Hepatocyte (in vitro differentiated cells): Measurements from ENCODE around the gene STARD7. TPM values are rescaled to one million over a fixed set of nuclear protein-coding genes. Genes with fewer than 3 reads are reported as not detected.

Source experiments
- DNase-seq: peaks from one replicate; pipeline ENCODE4 v3.0.0-alpha.2; 2016; ENCODE audit warnings: low spot score
- H2AFZ ChIP-seq: fragments of 200-600 bp; sonication (generic); 2 replicates; pipeline ENCODE4 v1.6.0; 2016; ENCODE audit warnings: antibody characterized with exemption, mild to moderate bottlenecking
- H3K27ac ChIP-seq: fragments of 200-600 bp; sonication (generic); 2 replicates; pipeline ENCODE4 v1.5.1; 2016; ENCODE audit warnings: mild to moderate bottlenecking
- H3K27me3 ChIP-seq: fragments of 200-600 bp; sonication (generic); 2 replicates; pipeline ENCODE4 v1.6.1; 2016
- H3K36me3 ChIP-seq: fragments of 200-600 bp; sonication (generic); replicated peaks from 2 replicates; pipeline ENCODE4 v1.5.1; 2016; ENCODE audit warnings: low read depth; ENCODE audit not compliant: insufficient read depth
- H3K4me1 ChIP-seq: fragments of 200-600 bp; sonication (generic); 2 replicates; pipeline ENCODE4 v1.5.1; 2016; ENCODE audit warnings: mild to moderate bottlenecking, moderate library complexity; ENCODE audit not compliant: insufficient read depth
- H3K4me2 ChIP-seq: fragments of 200-600 bp; sonication (generic); 2 replicates; pipeline ENCODE4 v1.6.0; 2016
- H3K4me3 ChIP-seq: fragments of 200-600 bp; sonication (generic); 2 replicates; pipeline ENCODE4 v1.5.1; 2016; ENCODE audit warnings: mild to moderate bottlenecking
- H3K79me2 ChIP-seq: fragments of 200-600 bp; sonication (generic); 2 replicates; pipeline ENCODE4 v1.6.0; 2017; ENCODE audit warnings: mild to moderate bottlenecking
- H3K9me2 ChIP-seq: fragments of 200-600 bp; sonication (generic); replicated peaks from 2 replicates; pipeline ENCODE4 v1.6.0; 2017; ENCODE audit warnings: mild to moderate bottlenecking; ENCODE audit not compliant: insufficient read depth
- H3K9me3 ChIP-seq: fragments of 200-600 bp; sonication (generic); 2 replicates; pipeline ENCODE4 v1.5.1; 2016; ENCODE audit warnings: low read depth, mild to moderate bottlenecking
- H4K20me1 ChIP-seq: fragments of 200-600 bp; sonication (generic); 2 replicates; pipeline ENCODE4 v1.6.0; 2016; ENCODE audit warnings: mild to moderate bottlenecking; ENCODE audit not compliant: insufficient read depth, poor library complexity, severe bottlenecking
- EZH2 ChIP-seq: fragments of 200-600 bp; sonication (generic); IDR thresholded peaks from 2 replicates; pipeline ENCODE4 v1.6.1; 2016; ENCODE audit warnings: antibody characterized with exemption, mild to moderate bottlenecking, borderline replicate concordance
- EZH2phosphoT487 ChIP-seq: fragments of 200-600 bp; sonication (generic); IDR thresholded peaks from one replicate; pipeline ENCODE4 v1.6.1; 2018; ENCODE audit warnings: antibody characterized with exemption, mild to moderate bottlenecking, low read depth, moderate library complexity; ENCODE audit not compliant: unreplicated experiment, severe bottlenecking
- WGBS: methylation state at CpG from one replicate; pipeline ENCODE4 v1.1.6; 2016; ENCODE audit warnings: low lambda C conversion rate; ENCODE audit errors: missing lambda C conversion rate; 5-methylcytosine and 5-hydroxymethylcytosine counted together
- polyA plus RNA-seq: library from polyadenylated mRNA; unstranded; fragments of >200 nt; fragmentation: Nextera tagmentation; extraction: Ambion mirVana; gene quantifications from 2 replicates; pipeline ENCODE4 v1.2.1, GENCODE V29; 2016
- total RNA-seq: library from RNA; depleted of rRNA; stranded (reverse); fragments of >200 nt; gene quantifications from 2 replicates; pipeline ENCODE4 v1.2.3, GENCODE V29; 2014
- TF ChIP-seq, protein P1 (sequence below): fragments of 200-600 bp; sonication (generic); IDR thresholded peaks from 2 replicates; pipeline ENCODE4 v1.5.1; 2016; ENCODE audit warnings: antibody characterized with exemption, mild to moderate bottlenecking; ENCODE audit not compliant: poor library complexity

STARD7 gene
- total and polyA plus RNA-seq, 2 experiments from 2014 or later, result 101 to 138 TPM

DNA sequence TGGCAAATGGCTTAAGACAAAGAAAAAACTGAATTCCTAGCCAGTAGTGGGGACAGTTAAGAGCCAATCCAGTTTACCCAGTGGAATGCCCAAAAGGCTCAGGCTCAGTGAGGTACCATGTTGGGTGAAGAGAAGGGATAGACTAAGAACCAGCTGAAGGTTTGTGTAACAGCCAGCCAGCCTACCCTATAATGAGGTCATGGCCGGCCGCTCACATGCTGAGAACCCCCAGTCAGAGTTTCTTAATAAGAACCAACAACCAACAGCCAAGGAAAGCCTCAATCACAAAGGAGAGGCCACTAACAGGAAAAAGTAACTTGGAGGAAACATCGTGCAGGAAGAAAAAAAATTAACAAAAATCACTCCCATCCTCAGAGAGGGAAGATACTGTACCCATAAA, 38.0 kb downstream of the STARD7 start:
- no peaks in the 10 kb centered on the region for H3K9me2 ChIP-seq
- no peaks in the 10 kb centered on the region for H3K79me2 ChIP-seq
- H3K4me2 ChIP-seq, result no peak overlapping the region
- no peaks in the 10 kb centered on the region for H4K20me1 ChIP-seq
- H3K4me3 ChIP-seq, result no peak overlapping the region
- H3K4me1 ChIP-seq, result no peaks in the 10 kb centered on the region
- no peaks in the 10 kb centered on the region for H3K9me3 ChIP-seq
- H3K27me3 ChIP-seq, result no peaks in the 10 kb centered on the region
- no peak for DNase-seq
- no peak for TF ChIP-seq EZH2
- TF ChIP-seq, protein P1, sequence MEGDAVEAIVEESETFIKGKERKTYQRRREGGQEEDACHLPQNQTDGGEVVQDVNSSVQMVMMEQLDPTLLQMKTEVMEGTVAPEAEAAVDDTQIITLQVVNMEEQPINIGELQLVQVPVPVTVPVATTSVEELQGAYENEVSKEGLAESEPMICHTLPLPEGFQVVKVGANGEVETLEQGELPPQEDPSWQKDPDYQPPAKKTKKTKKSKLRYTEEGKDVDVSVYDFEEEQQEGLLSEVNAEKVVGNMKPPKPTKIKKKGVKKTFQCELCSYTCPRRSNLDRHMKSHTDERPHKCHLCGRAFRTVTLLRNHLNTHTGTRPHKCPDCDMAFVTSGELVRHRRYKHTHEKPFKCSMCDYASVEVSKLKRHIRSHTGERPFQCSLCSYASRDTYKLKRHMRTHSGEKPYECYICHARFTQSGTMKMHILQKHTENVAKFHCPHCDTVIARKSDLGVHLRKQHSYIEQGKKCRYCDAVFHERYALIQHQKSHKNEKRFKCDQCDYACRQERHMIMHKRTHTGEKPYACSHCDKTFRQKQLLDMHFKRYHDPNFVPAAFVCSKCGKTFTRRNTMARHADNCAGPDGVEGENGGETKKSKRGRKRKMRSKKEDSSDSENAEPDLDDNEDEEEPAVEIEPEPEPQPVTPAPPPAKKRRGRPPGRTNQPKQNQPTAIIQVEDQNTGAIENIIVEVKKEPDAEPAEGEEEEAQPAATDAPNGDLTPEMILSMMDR, result no peak
- TF ChIP-seq EZH2phosphoT487, result no peak
- no peak overlapping the region for H3K27ac ChIP-seq
- H3K36me3 ChIP-seq, result no peaks in the 10 kb centered on the region
- H2AFZ ChIP-seq, result no peak overlapping the region
- WGBS, result 93% methylated on average over 3 of the region's 3 CpGs

DNA sequence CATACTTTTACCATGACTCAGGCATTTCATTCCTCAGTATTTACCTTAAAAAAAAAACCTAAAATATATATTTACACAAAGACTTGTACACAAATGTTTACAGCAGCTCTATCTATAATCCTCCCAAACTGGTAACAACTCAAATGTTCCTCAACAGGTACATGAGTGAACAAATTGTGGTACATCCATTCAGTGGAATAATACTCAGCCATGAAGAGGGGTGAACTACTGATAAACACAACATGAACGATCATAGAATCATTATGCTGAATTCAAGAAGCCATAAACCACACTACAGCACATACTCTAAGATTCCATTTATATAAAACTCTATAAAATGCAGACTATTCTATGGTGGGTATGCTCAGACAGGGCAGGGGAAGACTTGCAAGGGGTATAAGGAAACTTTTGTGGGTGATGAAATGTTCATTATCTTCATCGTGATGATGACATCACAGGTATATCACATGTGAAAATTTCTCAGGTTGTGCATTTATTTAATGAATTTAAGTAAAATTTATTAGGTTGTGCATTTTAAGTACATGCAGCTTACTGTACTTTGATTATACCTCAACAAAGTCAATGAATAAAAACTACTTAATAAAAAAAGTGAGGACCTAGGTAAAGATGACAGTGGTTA, 38.6 kb downstream of the STARD7 start:
- H3K4me3 ChIP-seq, result no peak overlapping the region
- no peak for TF ChIP-seq EZH2phosphoT487
- no peak for TF ChIP-seq EZH2
- TF ChIP-seq, protein P1, result no peak
- no peaks in the 10 kb centered on the region for H3K9me3 ChIP-seq
- H3K27ac ChIP-seq, result no peak overlapping the region
- H3K79me2 ChIP-seq, result no peaks in the 10 kb centered on the region
- no peak overlapping the region for H2AFZ ChIP-seq
- H4K20me1 ChIP-seq, result no peaks in the 10 kb centered on the region
- H3K36me3 ChIP-seq, result no peaks in the 10 kb centered on the region
- H3K27me3 ChIP-seq, result no peaks in the 10 kb centered on the region
- no peaks in the 10 kb centered on the region for H3K9me2 ChIP-seq
- no peak for DNase-seq
- H3K4me1 ChIP-seq, result no peaks in the 10 kb centered on the region
- no peak overlapping the region for H3K4me2 ChIP-seq
- 81% methylated on average over 2 of the region's 2 CpGs for WGBS

DNA sequence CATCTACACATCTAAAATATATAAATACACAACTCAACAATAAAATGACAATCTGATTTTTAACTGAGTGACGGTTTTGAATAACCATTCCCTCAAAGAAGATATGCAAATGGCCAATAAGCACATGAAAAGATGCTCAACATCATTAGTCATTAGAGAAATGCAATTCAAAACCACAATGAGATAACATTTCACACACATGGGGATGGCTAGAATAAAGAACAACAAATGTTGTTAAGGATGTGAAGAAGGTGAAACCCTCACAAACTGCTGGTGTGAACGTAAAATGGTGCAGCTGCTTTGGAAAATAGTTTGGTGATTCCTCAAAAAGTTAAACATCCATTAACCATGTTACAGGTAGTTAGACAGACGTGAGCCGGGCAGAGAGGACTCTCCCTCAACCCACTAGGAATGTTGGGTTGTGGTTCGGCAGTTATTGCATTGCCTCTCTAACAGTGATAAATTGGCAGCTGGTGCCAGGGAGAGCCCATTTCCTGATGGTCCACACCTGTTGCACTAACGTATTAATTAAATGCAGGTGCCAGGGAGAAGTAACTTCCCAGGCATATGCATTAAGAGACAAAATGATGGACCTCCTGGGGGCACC, 41.1 kb downstream of the STARD7 start:
- no peaks in the 10 kb centered on the region for H3K27me3 ChIP-seq
- no peaks in the 10 kb centered on the region for H3K79me2 ChIP-seq
- DNase-seq, result no peak
- H2AFZ ChIP-seq, result no peak overlapping the region
- no peak overlapping the region for H3K4me3 ChIP-seq
- H3K9me3 ChIP-seq, result no peaks in the 10 kb centered on the region
- 82% methylated on average over 6 of the region's 6 CpGs for WGBS
- H3K27ac ChIP-seq, result no peak overlapping the region
- H3K4me2 ChIP-seq, result no peak overlapping the region
- H3K36me3 ChIP-seq, result no peaks in the 10 kb centered on the region
- no peaks in the 10 kb centered on the region for H4K20me1 ChIP-seq
- H3K9me2 ChIP-seq, result no peaks in the 10 kb centered on the region
- TF ChIP-seq EZH2 (no peak), EZH2phosphoT487 (no peak)
- TF ChIP-seq, protein P1, result no peak
- H3K4me1 ChIP-seq, result no peaks in the 10 kb centered on the region
